ENCODE data around the gene STEAP3. TPM values are rescaled to one million over a fixed set of nuclear protein-coding genes. Genes with fewer than 3 reads are reported as not detected.

Gene STEAP3
- total RNA-seq, 1 donor from 2014 or later: 27.8 TPM

- no peak overlapping the region for H3K4me3 ChIP-seq (ENCODE audit: low read depth, low read length)
- TF ChIP-seq CTCF (conservative IDR thresholded peaks at IDR 0.05; ENCODE audit: low read depth, low read length): no peak
- no peak for DNase-seq (ENCODE audit: low read depth)
Measured at GRCh38 chr2:119282996-119283511, 59.4 kb downstream of the STEAP3 start.

- H3K4me3 ChIP-seq (ENCODE audit: low read depth, low read length): no peak overlapping the region
- no peak for DNase-seq (ENCODE audit: low read depth)
Measured at GRCh38 chr2:119283873-119284331, 60.3 kb downstream of the STEAP3 start.

GRCh38 chr2:119286661-119287060, 63.0 kb downstream of the STEAP3 start:
- H3K4me3 ChIP-seq (ENCODE audit: low read depth, low read length): no peak overlapping the region
- DNase-seq (ENCODE audit: low read depth): no peak

More at GRCh38 chr2:119283873-119284331, 60.3 kb downstream of the STEAP3 start:
- no peak for TF ChIP-seq CTCF (conservative IDR thresholded peaks at IDR 0.05; ENCODE audit: low read depth, low read length)

GRCh38 chr2:119288576-119288975, 64.9 kb downstream of the STEAP3 start:
- H3K4me3 ChIP-seq (ENCODE audit: low read depth, low read length): no peak overlapping the region

More at GRCh38 chr2:119286661-119287060, 63.0 kb downstream of the STEAP3 start:
- no peak for TF ChIP-seq CTCF (conservative IDR thresholded peaks at IDR 0.05; ENCODE audit: low read depth, low read length)

GRCh38 chr2:119289093-119289492, 65.5 kb downstream of the STEAP3 start:
- H3K4me3 ChIP-seq (ENCODE audit: low read depth, low read length): no peak overlapping the region
- TF ChIP-seq CTCF (conservative IDR thresholded peaks at IDR 0.05; ENCODE audit: low read depth, low read length): no peak
- no peak for DNase-seq (ENCODE audit: low read depth)

More at GRCh38 chr2:119288576-119288975, 64.9 kb downstream of the STEAP3 start:
- no peak for TF ChIP-seq CTCF (conservative IDR thresholded peaks at IDR 0.05; ENCODE audit: low read depth, low read length)
- DNase-seq (ENCODE audit: low read depth): no peak

- TF ChIP-seq CTCF (conservative IDR thresholded peaks at IDR 0.05; ENCODE audit: low read depth, low read length): no peak
- no peak overlapping the region for H3K4me3 ChIP-seq (ENCODE audit: low read depth, low read length)
- DNase-seq (ENCODE audit: low read depth): no peak
Measured at GRCh38 chr2:119289642-119290041, 66.0 kb downstream of the STEAP3 start.
